Amniotic stem cell (primary cell): ENCODE data around the gene SLC38A3.

ENCODE experiments used
- DNase-seq: peaks from one replicate; lab custom pipeline; 2025; lab: John Stamatoyannopoulos, UW

Gene SLC38A3

DNA sequence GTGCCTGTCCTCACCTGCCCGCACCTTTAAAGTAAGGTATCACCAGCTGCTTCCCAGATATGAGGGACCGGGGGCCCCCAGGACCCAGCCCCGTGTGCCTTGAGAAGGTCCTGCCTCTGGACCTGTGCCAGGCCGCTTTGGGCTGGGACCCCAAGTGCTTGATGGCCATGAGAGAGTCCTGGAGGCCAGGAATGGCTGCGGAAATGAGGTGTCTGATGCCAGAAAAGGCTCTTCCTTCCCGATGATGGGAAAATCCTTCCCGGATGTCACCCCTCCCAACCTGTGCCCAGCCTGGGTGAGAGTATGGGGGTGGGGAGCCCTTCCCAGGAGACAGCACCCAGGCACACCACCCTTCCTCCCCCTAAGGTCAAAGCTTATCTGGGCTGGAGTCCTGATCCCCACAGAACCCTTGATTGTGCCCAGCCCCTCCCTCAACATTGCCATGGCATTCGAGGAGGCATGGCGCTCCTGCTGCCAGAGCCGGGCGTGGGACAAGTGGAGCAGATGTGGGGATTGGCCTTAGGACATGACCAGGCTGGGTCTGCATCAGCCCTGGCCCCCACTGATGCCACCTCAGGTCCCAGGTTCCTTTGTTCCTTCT is 35.7 kb upstream of the SLC38A3 start:
- no peak for DNase-seq

- no peak for DNase-seq
These were observed 35.2 kb upstream of the SLC38A3 start for GRCh38 chr3:50169858-50170257.

DNA sequence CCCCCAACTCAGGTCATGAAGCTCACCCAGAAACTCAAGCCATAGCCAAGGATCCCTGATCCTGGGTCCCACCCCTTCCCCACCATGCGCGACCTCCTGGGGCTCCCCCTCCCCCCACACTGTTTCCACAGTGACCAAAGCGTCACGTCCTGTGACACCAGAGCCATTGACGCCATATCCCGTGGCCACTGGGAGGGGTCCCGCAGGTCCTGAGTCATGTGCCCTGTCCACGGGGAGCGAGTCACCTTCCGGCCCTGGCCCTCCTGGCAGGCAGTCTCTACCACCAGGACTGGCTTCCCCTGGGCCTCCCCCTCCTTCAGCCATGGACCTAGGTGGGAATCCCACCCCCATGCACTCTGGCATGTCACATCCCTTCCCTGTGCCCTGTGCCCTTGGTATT is 34.4 kb upstream of the SLC38A3 start:
- DNase-seq: no peak

DNA sequence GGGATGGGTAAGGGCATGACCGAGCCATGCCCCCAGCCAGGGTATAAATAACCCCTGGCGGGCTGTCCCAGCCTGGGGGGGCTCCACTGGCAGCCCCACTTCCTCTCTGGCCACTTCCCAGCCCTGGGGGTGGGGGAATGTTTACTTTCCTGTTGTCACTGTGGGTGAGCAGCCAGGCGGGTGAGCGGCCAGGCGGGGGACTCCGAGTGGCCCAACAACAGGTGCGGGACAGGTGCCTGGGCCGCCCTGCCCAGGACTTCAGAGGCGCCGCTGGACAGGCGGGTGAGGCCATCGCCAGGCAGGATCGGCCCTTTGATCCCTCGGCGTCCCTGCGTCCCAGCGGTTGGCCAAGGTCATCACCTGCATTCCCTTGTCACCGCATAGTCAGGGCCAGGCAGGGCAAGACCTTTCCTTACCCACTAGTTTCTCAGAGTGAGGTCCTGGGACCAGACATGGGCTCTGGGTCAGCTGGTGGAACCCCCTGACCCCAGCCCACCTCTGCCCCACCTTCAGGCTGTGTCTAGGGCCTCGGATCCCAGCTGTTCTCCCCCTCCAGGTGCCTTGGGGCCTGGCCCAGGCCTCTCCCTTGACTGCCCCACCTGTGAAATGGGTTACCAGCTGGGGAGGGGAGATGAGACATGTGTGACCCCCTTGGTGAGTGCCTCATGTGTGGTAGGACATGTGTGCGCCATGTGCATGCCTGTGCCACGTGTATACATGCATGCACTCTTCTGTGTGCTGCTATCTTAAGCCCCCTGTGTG is 33.4 kb upstream of the SLC38A3 start:
- DNase-seq: no peak

GRCh38 chr3:50172626-50173220 is 32.3 kb upstream of the SLC38A3 start:
- DNase-seq: no peak

DNA sequence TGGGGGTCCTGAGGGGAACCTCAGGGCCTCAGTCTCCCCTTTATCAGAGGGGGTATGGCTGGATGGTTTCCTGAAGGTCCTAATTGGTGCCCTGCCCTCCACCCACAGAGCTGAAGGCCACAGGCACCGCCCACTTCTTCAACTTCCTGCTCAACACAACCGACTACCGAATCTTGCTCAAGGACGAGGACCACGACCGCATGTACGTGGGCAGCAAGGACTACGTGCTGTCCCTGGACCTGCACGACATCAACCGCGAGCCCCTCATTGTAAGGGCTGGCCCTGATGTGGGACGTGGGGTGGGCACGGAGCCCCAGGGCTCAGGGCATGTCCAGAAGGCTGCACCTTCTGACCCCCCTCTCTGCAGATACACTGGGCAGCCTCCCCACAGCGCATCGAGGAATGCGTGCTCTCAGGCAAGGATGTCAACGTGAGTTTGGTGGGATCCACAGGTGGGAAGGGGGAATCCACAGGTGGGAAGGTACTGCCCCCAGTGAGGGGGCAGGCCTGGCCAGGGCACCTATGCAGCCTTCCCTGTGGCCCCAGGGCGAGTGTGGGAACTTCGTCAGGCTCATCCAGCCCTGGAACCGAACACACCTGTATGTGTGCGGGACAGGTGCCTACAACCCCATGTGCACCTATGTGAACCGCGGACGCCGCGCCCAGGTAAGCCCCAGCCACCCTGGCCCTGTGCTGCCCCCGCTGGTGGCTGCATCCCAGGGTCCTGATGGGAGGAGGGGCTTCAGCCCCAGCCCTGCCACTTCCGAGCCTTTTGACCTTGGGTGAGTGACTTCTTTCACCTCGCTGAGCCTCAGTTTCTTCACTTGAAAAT is 31.2 kb upstream of the SLC38A3 start:
- DNase-seq: no peak

GRCh38 chr3:50174517-50174895 is 30.6 kb upstream of the SLC38A3 start:
- no peak for DNase-seq

GRCh38 chr3:50174947-50175524 is 30.0 kb upstream of the SLC38A3 start:
- DNase-seq: no peak

DNA sequence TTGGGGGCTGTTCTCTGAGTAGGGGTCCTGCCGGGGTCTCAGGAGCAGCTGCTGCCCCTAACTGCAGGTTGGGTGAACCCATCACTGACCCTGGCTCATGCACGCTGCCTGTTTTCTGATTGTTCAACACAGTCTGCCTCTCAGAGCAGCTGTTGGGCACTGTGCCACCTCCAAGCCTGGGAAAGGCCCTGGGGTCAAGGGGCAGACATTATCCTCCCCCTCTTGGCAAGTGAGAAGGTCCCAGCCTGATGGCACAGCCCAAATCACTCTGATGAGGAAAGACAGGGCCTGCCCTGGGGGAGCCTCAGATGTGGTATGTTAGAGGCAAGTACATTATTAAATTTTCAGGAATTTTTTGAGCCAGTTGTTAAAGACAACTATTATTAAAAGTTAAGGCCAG is 27.7 kb upstream of the SLC38A3 start:
- no peak for DNase-seq

DNA sequence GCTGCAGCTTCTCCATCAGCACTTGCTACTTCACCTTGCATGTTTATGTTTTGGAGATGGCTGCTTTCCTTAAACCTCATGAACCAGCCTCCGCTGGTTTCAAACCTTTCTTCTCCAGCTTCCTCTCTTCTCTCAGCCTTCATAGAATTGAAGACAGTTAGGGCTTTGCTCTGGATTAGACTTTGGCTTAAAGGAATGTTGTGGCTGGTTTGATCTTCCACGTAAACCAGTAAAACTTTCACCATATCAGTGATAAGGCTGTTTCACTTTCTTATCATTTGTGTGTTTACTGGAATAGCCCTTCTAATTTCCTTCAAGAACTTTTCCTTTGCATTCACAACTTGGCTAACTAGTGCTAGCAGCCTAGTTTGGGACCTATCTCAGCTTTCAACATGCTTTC is 25.4 kb upstream of the SLC38A3 start:
- DNase-seq: no peak

- DNase-seq: no peak
These were observed 23.1 kb upstream of the SLC38A3 start for GRCh38 chr3:50181985-50182384.

DNA sequence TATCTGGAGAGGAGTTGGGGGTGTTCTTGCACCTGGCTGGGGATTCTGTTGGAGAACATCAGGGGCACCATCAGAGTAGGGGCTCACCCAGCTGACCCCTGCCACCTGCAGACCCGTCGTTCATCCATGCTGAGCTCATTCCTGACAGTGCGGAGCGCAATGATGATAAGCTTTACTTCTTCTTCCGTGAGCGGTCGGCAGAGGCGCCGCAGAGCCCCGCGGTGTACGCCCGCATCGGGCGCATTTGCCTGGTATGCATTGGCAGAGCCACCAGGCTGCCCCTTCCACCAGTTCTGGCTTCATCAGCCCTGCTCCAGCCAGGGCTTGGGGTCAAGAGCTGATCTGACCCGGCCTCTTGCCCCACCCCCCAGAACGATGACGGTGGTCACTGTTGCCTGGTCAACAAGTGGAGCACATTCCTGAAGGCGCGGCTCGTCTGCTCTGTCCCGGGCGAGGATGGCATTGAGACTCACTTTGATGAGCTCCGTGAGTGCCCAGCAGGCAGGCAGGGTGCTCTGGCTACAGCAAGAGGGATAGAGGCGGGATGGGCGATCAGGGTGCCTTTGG is 22.5 kb upstream of the SLC38A3 start:
- no peak for DNase-seq

GRCh38 chr3:50183755-50184154 is 21.3 kb upstream of the SLC38A3 start:
- no peak for DNase-seq

DNA sequence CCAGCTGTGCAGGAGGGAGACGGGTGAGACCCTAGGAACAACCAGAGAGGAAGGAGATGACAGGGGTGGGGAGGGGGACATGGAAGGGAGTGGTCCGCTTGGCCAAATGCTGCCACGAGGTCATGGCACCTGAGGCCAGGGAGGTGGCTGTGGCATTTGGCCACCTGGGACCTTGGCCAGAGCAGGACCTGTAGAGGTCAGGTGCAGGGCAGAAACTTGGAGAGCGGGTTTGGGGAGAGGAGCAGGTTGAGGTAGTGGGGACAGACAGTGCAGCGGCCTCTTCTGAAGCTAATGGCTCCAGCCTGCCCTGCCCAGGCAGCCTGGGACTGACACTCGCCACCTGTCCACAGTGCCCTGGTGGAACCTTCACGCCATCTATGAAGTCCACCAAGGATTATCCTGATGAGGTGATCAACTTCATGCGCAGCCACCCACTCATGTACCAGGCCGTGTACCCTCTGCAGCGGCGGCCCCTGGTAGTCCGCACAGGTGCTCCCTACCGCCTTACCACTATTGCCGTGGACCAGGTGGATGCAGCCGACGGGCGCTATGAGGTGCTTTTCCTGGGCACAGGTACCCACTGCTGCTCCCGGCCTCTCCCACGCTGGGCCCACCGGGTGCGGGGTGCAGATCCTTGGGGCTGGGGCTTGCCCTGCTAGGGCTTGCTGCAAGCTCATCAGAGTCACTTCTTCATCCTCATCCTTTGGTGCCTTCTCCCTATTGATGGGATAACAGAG is 20.7 kb upstream of the SLC38A3 start:
- no peak for DNase-seq

DNA sequence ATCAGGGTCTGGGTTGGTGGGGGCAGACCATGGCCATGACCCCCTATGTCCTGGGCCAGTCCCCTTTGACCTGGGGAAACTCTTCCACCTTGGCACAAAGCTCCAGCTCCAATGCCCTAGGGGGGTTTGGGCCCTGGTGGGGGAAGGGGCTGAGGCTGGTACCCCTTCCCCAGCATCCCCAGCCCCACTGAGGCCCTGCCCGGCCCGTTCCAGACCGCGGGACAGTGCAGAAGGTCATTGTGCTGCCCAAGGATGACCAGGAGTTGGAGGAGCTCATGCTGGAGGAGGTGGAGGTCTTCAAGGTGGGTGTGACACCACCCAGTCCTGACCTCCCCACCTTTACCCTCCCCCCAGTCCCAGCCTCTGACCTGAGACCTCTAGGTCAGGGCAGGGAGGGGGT is 19.8 kb upstream of the SLC38A3 start:
- DNase-seq: no peak

DNA sequence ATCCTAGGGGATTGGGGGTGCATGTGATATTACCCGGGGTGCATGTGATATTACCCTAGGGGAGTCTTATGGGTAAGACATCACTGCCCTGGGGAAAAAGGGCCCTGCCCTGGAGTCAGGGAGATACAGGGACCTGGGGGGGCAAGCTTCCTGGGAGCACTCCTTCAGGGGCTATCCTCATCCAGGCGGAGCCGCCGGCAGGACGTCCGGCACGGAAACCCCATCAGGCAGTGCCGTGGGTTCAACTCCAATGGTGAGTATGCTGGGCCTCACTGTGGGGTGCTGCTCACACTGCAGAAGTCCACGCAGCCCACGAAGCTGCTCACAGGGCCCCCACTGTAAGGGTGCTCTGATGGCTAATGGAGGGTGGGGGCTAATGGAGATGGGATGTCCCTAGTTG is 19.0 kb upstream of the SLC38A3 start:
- DNase-seq: no peak

DNA sequence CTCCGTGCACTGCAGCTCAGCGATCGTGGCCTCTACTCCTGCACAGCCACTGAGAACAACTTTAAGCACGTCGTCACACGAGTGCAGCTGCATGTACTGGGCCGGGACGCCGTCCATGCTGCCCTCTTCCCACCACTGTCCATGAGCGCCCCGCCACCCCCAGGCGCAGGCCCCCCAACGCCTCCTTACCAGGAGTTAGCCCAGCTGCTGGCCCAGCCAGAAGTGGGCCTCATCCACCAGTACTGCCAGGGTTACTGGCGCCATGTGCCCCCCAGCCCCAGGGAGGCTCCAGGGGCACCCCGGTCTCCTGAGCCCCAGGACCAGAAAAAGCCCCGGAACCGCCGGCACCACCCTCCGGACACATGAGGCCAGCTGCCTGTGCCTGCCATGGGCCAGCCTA is 17.3 kb upstream of the SLC38A3 start:
- no peak for DNase-seq

DNA sequence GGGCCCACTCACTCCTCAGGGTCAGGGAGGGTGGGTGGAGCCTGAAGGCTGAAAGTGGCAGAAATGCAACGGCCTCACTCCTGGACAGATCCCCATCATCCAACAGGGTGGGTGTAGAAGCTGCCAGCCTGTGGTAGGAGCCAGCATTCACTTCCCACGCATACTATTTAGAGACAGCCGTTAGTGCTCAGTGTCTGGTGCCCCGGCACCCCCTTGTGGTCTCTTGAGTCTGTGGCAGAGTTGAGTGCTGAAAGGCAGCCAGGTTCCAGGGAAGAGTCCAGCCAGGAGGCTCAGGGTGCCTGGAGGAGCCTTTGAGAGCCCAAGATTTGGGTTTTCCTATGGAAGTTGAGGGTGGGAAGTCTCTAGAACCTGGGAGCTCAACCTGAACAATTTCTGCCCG is 15.8 kb upstream of the SLC38A3 start:
- peak; percentile 90 for DNase-seq

GRCh38 chr3:50189989-50190388 is 15.1 kb upstream of the SLC38A3 start:
- no peak for DNase-seq

- no peak for DNase-seq
These were observed 14.0 kb upstream of the SLC38A3 start, which contains the start of gene GNAT1 for GRCh38 chr3:50190936-50191660. GNAT1 (plus strand) TSS chr3:50191610; CDS start chr3:50191726, 116 bp downstream.
